GM19351 (cell line): ENCODE data around the gene TMEM132D.

Source experiments
- ATAC-seq: cut with Tn5 transposase; IDR thresholded peaks from one replicate; pipeline ENCODE4 v1.9.1; 2021; ENCODE audit warnings: mild to moderate bottlenecking, moderate library complexity; ENCODE audit not compliant: unreplicated experiment

Gene TMEM132D

GRCh38 chr12:129138776-129139175 lies 765.0 kb downstream of the TMEM132D start:
- ATAC-seq = no peak

- ATAC-seq = no peak
Measured at GRCh38 chr12:129136694-129137325, 767.0 kb downstream of the TMEM132D start.

GRCh38 chr12:129127771-129128170 lies 776.1 kb downstream of the TMEM132D start:
- ATAC-seq = no peak

- ATAC-seq = no peak
Measured at GRCh38 chr12:129127211-129127610, 776.6 kb downstream of the TMEM132D start.

GRCh38 chr12:129119537-129119936 lies 784.3 kb downstream of the TMEM132D start:
- no peak for ATAC-seq

GRCh38 chr12:129115558-129115957 lies 788.3 kb downstream of the TMEM132D start:
- ATAC-seq = no peak

GRCh38 chr12:129110575-129110974 lies 793.2 kb downstream of the TMEM132D start:
- no peak for ATAC-seq

DNA sequence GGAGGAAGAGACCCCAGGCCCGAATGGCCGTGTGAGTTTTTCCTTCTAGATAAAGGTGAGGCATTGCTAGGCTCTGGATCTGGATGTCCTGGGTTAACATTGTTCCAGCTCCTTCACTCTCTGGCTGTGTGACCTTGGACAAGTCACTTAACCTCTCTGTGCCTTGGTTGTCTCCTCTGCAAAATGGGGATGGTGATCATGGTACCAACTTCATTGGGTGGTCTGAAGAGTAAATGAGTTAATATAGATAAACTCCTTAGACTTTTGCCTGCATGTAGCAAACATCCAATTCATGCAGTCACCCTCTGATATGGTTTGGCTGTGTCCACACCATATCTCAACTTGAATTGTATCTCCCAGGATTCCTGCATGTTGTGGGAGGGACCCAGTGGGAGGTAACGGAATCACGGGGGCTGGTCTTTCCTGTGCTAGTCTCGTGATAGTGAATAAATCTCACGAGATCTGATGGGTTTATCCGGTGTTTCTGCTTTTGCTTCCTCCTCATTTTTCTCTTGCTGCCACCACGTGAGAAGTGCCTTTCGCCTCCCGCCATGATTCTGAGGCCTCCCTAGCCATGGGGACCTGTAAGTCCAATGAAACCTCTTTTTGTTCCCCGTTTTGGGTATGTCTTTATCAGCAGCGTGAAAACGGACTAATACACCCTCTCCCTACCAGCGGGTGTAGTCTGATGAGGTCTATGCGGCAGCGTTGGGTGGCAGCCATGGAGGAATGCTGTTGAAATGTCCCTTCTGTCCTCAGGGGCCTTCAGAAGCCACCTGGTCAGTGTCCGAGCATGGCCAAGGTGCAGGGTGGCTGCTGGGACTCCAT lies 794.4 kb downstream of the TMEM132D start:
- ATAC-seq = no peak

- no peak for ATAC-seq
Measured at GRCh38 chr12:129106772-129107171, 797.1 kb downstream of the TMEM132D start.

- no peak for ATAC-seq
Measured at GRCh38 chr12:129103231-129103630, 800.6 kb downstream of the TMEM132D start.

GRCh38 chr12:129102233-129102632 lies 801.6 kb downstream of the TMEM132D start:
- no peak for ATAC-seq

DNA sequence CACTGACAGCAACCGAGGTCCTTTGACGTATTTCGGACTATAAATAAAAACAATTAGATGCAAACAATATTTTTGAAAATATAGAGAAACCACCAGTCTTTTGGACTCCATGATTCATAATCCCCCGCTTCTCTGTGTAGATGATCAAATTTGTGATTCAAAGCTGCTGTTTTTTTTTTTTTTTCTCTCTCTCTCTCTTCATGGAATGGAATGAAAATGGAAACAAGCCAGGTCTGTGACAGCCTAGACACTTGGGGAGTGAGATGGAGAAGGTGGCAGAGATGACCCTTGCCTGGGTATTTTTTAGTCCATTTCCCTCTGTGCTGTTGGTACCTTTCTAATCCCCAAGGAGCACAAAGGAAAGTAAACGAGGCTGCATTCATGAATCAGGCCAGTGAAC lies 802.0 kb downstream of the TMEM132D start:
- ATAC-seq = no peak

DNA sequence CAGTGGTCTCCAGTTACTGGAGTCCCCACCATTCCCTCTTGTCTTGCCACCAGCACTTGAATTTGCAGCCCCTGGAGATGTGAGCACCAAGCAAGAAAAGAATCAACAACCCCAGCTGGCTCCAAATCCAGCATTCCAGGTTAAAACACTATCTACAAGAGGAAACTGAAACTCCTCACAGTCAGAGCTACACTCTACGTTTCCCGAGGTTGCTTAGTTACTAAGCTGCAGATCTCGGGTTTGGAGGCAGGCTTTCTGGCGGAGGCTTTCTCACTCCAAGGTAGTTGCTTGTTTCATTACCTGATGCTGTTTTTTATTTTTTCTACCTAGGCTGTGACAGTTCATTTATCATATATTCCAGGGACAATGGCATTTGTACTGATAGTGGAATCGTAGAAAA lies 802.4 kb downstream of the TMEM132D start:
- no peak for ATAC-seq

DNA sequence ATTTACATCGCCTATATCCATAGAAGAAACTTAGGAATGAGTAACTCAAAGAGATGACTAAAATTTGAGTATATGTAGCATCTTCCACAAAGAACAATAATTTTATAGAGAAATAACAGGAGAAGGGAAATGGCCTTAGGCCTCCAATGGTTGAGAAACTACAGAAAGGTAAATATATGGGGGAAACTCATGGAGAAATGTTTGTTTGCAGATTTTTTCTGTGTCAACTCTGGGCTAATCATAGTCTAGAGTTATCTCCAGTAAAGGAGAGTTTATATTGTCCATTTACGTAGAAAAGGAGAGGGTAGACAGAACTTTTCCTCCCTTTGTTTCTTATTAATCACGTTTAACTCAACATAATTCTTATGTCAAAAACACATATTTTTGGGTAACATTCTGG lies 806.4 kb downstream of the TMEM132D start:
- ATAC-seq = no peak

GRCh38 chr12:129096968-129097367 lies 806.9 kb downstream of the TMEM132D start:
- ATAC-seq = no peak

DNA sequence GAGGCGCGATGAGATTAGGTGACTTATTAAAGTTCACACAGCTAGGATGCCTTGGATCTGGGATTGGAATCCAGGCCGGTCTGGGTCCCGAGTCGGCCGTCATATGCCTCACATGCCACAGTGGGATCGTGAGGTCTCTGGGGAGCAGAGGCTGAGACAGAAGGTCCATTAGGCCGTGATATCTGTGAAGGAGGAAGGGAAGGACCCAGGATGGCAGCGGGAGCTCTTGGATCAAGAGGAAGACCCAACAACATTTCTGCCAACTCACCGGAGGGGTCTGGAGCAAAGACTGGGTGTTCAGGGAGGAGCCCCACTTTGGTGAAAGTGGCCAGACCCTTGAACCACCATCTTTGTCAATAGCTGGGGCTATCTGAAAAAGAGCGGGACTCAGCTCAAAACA lies 807.6 kb downstream of the TMEM132D start:
- no peak for ATAC-seq

- ATAC-seq = no peak
Measured at GRCh38 chr12:129089576-129089975, 814.2 kb downstream of the TMEM132D start.

DNA sequence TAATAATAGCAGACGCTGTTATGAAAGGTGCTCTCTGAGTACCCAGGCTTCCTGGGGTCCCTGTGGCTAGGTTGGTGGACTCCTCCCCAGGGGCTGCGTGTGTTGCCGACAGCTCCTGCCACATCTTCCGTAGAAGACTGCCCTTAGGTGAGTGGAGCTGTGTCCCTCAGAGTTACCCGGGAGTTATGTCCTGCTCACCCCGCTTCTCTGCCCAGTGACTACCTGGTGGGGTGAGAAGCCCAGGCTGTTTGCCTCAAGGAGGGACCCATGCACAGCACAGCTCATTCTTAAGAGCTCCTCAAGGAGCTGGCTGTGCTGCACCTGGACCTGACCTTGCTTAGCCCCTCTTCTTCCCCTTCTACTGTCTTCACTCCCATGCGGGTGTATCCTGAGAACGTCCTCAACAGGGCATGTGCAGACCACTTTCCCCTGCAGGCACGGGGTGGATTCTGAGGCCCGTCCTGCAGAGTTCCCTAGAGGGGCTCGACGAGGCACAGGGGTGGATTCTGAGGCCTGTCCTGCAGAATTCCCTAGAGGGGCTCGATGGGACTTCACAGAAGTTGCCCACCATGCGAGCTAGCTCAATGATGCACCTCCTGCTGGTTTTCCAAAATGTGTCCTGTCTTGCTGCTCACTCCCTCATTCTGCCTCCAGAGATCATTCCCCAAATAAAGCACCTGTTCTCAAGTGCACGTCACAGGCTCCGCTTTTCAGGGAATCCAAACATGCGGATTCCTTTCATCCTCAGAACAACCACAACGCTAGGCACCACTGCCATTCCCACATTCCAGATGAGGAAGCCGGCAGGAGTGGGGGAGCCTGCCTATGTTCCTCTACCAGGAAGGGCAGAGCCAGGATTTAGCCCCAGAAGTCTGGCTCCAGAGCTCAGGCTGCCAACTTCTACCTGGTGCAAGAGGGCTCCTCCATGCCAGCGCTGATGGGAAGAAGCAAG lies 818.7 kb downstream of the TMEM132D start:
- ATAC-seq = no peak

GRCh38 chr12:129083121-129083840 lies 820.5 kb downstream of the TMEM132D start:
- no peak for ATAC-seq

DNA sequence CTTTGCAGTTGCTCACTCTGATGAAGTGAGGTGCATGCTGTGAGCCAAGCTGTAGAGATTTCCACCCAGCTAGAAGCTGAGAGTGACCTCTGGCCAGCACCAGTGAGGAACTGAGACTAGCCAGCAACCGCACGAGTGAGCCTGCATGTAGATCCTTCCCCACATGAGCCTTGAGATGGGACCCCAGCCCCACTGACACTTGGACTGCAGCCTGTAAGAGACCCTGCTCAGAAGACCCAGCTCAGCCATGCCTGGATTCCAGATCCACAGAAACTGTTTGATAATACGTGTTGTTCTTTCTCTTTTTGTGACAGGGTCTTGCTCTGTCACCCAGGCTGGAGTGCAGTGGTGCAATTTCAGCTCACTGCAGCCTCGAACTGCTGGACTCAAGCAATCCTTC lies 821.4 kb downstream of the TMEM132D start:
- ATAC-seq = no peak
